ENCODE results near the gene MORC2.

MORC2 gene

GRCh38 chr22:30948930-30949342, 19.6 kb downstream of the MORC2 start:
- no peak for DNase-seq

- peak in 2 of 14 donors; percentile 15 to 19 for DNase-seq
These were observed 20.6 kb downstream of the MORC2 start for GRCh38 chr22:30947816-30948454.

- peak in 13 of 14 donors; percentile 5 to 85 (median 66) for DNase-seq
These were observed 21.3 kb downstream of the MORC2 start for GRCh38 chr22:30947173-30947815.

GRCh38 chr22:30946354-30946753, 22.2 kb downstream of the MORC2 start:
- DNase-seq = no peak

- DNase-seq = no peak
These were observed 22.9 kb downstream of the MORC2 start for GRCh38 chr22:30945653-30946052.

- DNase-seq = no peak
These were observed 23.6 kb downstream of the MORC2 start for GRCh38 chr22:30944986-30945385.

GRCh38 chr22:30943368-30943767, 25.2 kb downstream of the MORC2 start:
- DNase-seq = no peak

- DNase-seq = no peak
These were observed 27.2 kb downstream of the MORC2 start for GRCh38 chr22:30941363-30941740.

- no peak for DNase-seq
These were observed 27.8 kb downstream of the MORC2 start for GRCh38 chr22:30940685-30941362.

- DNase-seq = no peak
These were observed 34.5 kb downstream of the MORC2 start for GRCh38 chr22:30934053-30934452.

- no peak for DNase-seq
These were observed 35.1 kb downstream of the MORC2 start for GRCh38 chr22:30933457-30933856.

GRCh38 chr22:30932661-30933060, 35.9 kb downstream of the MORC2 start:
- no peak for DNase-seq

GRCh38 chr22:30931541-30932300, 36.9 kb downstream of the MORC2 start:
- DNase-seq = no peak

GRCh38 chr22:30930228-30930627, 38.3 kb downstream of the MORC2 start:
- DNase-seq = no peak

GRCh38 chr22:30928401-30928800, 40.2 kb downstream of the MORC2 start:
- no peak for DNase-seq

- no peak for DNase-seq
These were observed 40.8 kb downstream of the MORC2 start for GRCh38 chr22:30927806-30928205.

- no peak for DNase-seq
These were observed 41.9 kb downstream of the MORC2 start for GRCh38 chr22:30926706-30927105.

GRCh38 chr22:30925667-30926066, 42.9 kb downstream of the MORC2 start:
- DNase-seq = no peak

- no peak for DNase-seq
These were observed 45.2 kb downstream of the MORC2 start for GRCh38 chr22:30923168-30923900.

GRCh38 chr22:30922151-30922611, 46.4 kb downstream of the MORC2 start:
- peak in 6 of 14 donors; percentile 10 to 40 (median 27) for DNase-seq

- DNase-seq = no peak
These were observed 47.5 kb downstream of the MORC2 start for GRCh38 chr22:30921108-30921507.

GRCh38 chr22:30920407-30920806, 48.2 kb downstream of the MORC2 start:
- DNase-seq = peak in 12 of 14 donors; percentile 7 to 75 (median 40)
